WI38 (cell line): ENCODE results near the gene MBOAT1.

Source experiments
- H3K4me3 ChIP-seq: 2 replicates; pipeline ENCODE4 v1.5.1; 2011; ENCODE audit warnings: low read depth, mild to moderate bottlenecking, control low read depth, low read length
- CTCF ChIP-seq: IDR thresholded peaks from 2 replicates; pipeline ENCODE4 v1.5.1; 2012; ENCODE audit warnings: low read depth, mild to moderate bottlenecking, control low read depth, low read length

Gene MBOAT1

GRCh38 chr6:20118892-20119291 is 93.4 kb downstream of the MBOAT1 start:
- no peak overlapping the region for H3K4me3 ChIP-seq
- TF ChIP-seq CTCF: no peak

DNA sequence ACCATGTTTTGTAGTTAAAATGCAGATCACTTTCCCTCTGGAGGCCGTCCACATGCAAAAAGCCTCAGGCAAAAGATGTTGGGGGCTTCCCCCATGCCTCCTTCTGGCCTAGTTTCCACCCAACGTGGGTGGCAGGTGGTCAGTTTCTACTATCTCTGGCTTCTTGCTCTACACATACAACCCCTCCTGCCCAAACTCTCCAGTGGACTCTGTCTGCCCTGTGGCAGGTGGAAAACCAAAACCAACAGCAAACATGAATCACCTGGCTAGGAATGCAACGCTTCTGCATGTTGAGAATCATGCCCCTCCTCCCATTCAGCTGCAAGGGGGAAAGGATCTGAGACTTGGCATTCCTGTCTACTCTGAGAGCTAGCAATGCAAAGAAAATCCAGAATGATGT is 94.8 kb downstream of the MBOAT1 start:
- no peak for TF ChIP-seq CTCF

GRCh38 chr6:20116792-20117191 is 95.5 kb downstream of the MBOAT1 start:
- no peak overlapping the region for H3K4me3 ChIP-seq
- no peak for TF ChIP-seq CTCF

More for the DNA sequence above, 94.8 kb downstream of the MBOAT1 start:
- no peak overlapping the region for H3K4me3 ChIP-seq

DNA sequence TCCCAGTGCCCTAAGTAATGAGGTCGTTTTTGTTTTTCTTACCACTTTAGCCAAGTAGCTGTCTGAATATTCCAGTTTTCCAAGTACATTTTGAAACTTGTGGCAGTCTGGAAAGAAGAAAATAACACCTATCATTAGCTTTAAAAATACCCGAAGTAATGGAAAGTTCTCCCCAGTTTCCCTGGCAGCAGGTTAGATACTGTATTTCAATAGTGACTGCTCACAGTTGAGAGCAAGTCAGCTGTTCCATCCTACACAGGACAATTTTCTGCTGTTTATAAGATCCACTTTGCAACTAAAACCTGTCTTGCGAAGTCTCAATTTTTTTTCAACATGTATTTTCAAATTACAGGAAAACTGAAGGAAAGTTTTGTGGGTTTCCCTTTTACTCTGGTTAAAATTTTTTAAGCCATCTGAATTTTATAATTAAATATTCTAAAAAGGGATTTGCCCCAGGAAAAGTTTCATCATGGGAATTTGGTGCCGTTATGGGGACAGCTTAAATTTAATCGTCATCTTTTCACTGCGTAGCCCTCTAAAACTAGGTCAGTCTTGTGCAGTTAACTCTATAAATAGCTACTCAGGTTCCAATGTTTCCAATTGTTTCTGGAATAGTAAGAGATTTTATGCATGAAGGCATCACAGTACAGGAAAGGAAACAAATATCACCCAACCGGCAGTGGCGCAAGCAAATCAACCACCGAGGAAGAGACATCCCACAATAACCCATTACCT is 96.9 kb downstream of the MBOAT1 start:
- H3K4me3 ChIP-seq: no peak overlapping the region
- TF ChIP-seq CTCF: no peak

- TF ChIP-seq CTCF: no peak
Observed at GRCh38 chr6:20113649-20114224, 98.5 kb downstream of the MBOAT1 start.

DNA sequence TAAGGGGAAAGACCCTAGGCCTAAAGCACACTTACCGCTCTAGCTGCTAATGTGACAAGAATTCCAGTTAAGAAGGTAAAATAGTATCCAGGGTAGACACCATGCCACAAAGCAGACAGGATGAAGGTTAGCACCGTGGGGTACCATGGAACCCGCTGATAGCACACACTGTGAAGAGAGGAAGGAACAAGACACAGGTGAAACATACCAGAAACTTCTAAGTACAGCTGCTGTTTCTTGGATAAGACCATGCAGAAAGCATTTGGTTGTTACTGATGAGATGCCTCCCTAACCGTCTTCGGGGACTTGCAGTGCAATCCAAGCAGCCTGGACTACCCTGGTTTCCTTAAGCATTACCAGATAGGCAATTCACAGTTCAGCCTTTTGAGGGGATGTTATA is 99.4 kb downstream of the MBOAT1 start:
- no peak for TF ChIP-seq CTCF

More at GRCh38 chr6:20113649-20114224, 98.5 kb downstream of the MBOAT1 start:
- H3K4me3 ChIP-seq: no peak overlapping the region

DNA sequence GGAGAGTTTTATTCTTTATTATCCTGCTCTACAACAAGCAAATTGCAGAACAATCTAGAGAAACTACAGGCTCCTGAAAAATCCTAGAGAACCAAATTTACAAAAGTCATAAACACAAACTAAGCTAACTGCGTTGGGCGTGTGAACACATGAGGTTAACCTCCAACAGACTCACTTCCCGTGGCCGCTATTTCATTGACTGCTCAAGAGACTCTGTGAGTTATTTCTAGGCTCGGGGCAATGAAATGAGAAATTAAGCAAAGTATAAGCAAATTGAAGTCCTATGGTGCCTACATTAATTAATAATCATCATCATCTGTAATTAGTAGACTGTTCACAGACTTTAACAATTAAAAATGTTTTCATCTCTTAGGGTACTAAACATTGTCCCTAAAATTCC is 100.0 kb downstream of the MBOAT1 start:
- no peak for TF ChIP-seq CTCF

More for the DNA sequence above, 99.4 kb downstream of the MBOAT1 start:
- H3K4me3 ChIP-seq: no peak overlapping the region

More for the DNA sequence above, 100.0 kb downstream of the MBOAT1 start:
- H3K4me3 ChIP-seq: no peak overlapping the region
